Natural killer cell (primary cell): ENCODE measurements around the gene C5orf58. TPM values are rescaled to one million over a fixed set of nuclear protein-coding genes. Genes with fewer than 3 reads are reported as not detected.

ENCODE experiments used
- ATAC-seq, 3 donors: fragments of 150-1000 bp in 2 of 3; fragments of 200-7000 bp in 1 of 3; cut with Tn5 transposase; 1 replicate in 1 of 3; 2 replicates in 2 of 3; pipeline ENCODE4 v1.10.0; 2021; ENCODE audit warnings: mild to moderate bottlenecking in 2 of 3, moderate library complexity in 2 of 3
- DNase-seq, 2 donors: peaks; one replicate each; pipeline versions ENCODE4 v3.0.0 to v3.0.0-alpha.2; 2013 to 2021; ENCODE audit warnings: mixed read lengths in 1 of 2
- H3K27ac ChIP-seq: one replicate; pipeline ENCODE4 v1.5.1; 2013; ENCODE audit warnings: mild to moderate bottlenecking, low read length
- H3K27me3 ChIP-seq: one replicate; pipeline ENCODE4 v1.6.1; 2013; ENCODE audit warnings: low read length; ENCODE audit not compliant: control insufficient read depth, insufficient read depth
- H3K36me3 ChIP-seq: one replicate; pipeline ENCODE4 v1.6.1; 2013; ENCODE audit warnings: low read length; ENCODE audit not compliant: control insufficient read depth, insufficient read depth
- H3K4me1 ChIP-seq: one replicate; pipeline ENCODE4 v1.6.1; 2013; ENCODE audit warnings: low read length; ENCODE audit not compliant: control insufficient read depth, insufficient read depth
- H3K4me3 ChIP-seq: one replicate; pipeline ENCODE4 v1.5.1; 2013; ENCODE audit warnings: low read length
- H3K9me3 ChIP-seq: one replicate; pipeline ENCODE4 v1.6.1; 2013; ENCODE audit warnings: low read length; ENCODE audit not compliant: control insufficient read depth, insufficient read depth
- H3K27ac Mint-ChIP-seq, 2 donors: one replicate each; pipeline ENCODE4 v1.8.0; 2022; ENCODE audit warnings: mild to moderate bottlenecking in 2 of 2, mixed read lengths in 2 of 2, moderate library complexity in 1 of 2
- H3K27me3 Mint-ChIP-seq, 2 donors: one replicate each; pipeline ENCODE4 v1.8.0; 2022; ENCODE audit warnings: low read depth in 2 of 2, mixed read lengths in 2 of 2
- H3K36me3 Mint-ChIP-seq: one replicate; pipeline ENCODE4 v1.8.0; 2022; ENCODE audit warnings: mixed read lengths
- H3K4me1 Mint-ChIP-seq, 2 donors: one replicate each; pipeline ENCODE4 v1.8.0; 2022; ENCODE audit warnings: mixed read lengths in 2 of 2
- H3K4me3 Mint-ChIP-seq: one replicate; pipeline ENCODE4 v1.8.0; 2022; ENCODE audit warnings: mild to moderate bottlenecking, moderate library complexity, mixed read lengths
- H3K9me3 Mint-ChIP-seq, 2 donors: one replicate each; pipeline ENCODE4 v1.8.0; 2022; ENCODE audit warnings: mixed read lengths in 2 of 2
- CTCF ChIP-seq: fragments of 200-600 bp; IDR thresholded peaks from one replicate; pipeline ENCODE4 v1.8.0; 2022; ENCODE audit warnings: antibody characterized with exemption
- WGBS: methylation state at CpG from one replicate; pipeline ENCODE4 v1.1.7; 2013; ENCODE audit warnings: missing lambda C conversion rate; ENCODE audit not compliant: insufficient coverage; 5-methylcytosine and 5-hydroxymethylcytosine counted together
- intact Hi-C: fragments of 100-400 bp; cut with micrococcal nuclease; formaldehyde crosslinking; loops from one replicate; pipeline ENCODE4 v1.14.2; 2022
- total RNA-seq, 4 donors: library from RNA; stranded (reverse); fragments of 120-200 nt in 1 of 4; gene quantifications; one replicate each; pipeline versions ENCODE4 v1.2.3 to v1.2.4, GENCODE V29; 2013 to 2022

C5orf58 gene
- total RNA-seq, 3 donors from 2014 or later (not counting 1 experiment from before 2014, with no cell fraction given) = not detected

GRCh38 chr5:170289764-170290163 is 57.0 kb downstream of the C5orf58 start:
- peaks cover 100% of the 10 kb centered on the region in 2 donors for H3K4me1 Mint-ChIP-seq
- H3K36me3 ChIP-seq = peaks cover 89% of the 10 kb centered on the region
- peaks cover 78% of the 10 kb centered on the region for H3K4me1 ChIP-seq
- ATAC-seq = no peak
- no peaks in the 10 kb centered on the region for H3K9me3 ChIP-seq
- H3K36me3 Mint-ChIP-seq = peaks cover 88% of the 10 kb centered on the region
- no peaks in the 10 kb centered on the region for H3K9me3 Mint-ChIP-seq
- H3K27ac ChIP-seq = peak overlapping the region; percentile 45
- peak overlapping the region; percentile 100 for H3K4me3 Mint-ChIP-seq
- H3K4me3 ChIP-seq = no peak overlapping the region
- H3K27ac Mint-ChIP-seq = peak overlapping the region; percentile 94 to 99
- no peak for TF ChIP-seq CTCF
- intact Hi-C loops = loop anchor here (10.0 kb wide), 1 partner anchor 1825 kb away; no protein-coding TSS in a partner anchor
- no peak for DNase-seq
- H3K27me3 Mint-ChIP-seq = no peaks in the 10 kb centered on the region
- no peaks in the 10 kb centered on the region for H3K27me3 ChIP-seq
- WGBS = 73% methylated on average over 3 of the region's 4 CpGs

- H3K27me3 ChIP-seq = no peaks in the 10 kb centered on the region
- Mint-ChIP-seq H3K9me3 (no peaks in the 10 kb centered on the region), H3K36me3 (peaks cover 80% of the 10 kb centered on the region), H3K27ac (peak overlapping the region; percentile 94 to 99), H3K27me3 (no peaks in the 10 kb centered on the region), H3K4me3 (peak overlapping the region; percentile 100), H3K4me1 (peaks cover 100% of the 10 kb centered on the region in 2 donors)
- peaks cover 82% of the 10 kb centered on the region for H3K36me3 ChIP-seq
- no peak for ATAC-seq
- WGBS = 52% methylated on average over 3 of the region's 3 CpGs
- no peak for TF ChIP-seq CTCF
- no peaks in the 10 kb centered on the region for H3K9me3 ChIP-seq
- no peak overlapping the region for H3K4me3 ChIP-seq
- H3K4me1 ChIP-seq = peaks cover 80% of the 10 kb centered on the region
- intact Hi-C loops = loop anchor here (10.0 kb wide), 1 partner anchor 1824 kb away; no protein-coding TSS in a partner anchor
- no peak for DNase-seq
- peak overlapping the region; percentile 45 for H3K27ac ChIP-seq
Observed at GRCh38 chr5:170290498-170290897, 57.7 kb downstream of the C5orf58 start.

- peak overlapping the region; percentile 100 for H3K4me3 Mint-ChIP-seq
- H3K4me1 Mint-ChIP-seq = peaks cover 99 to 100% of the 10 kb centered on the region in 2 donors
- H3K36me3 ChIP-seq = peaks cover 63% of the 10 kb centered on the region
- ATAC-seq (no peak), DNase-seq (peak in 1 of 2 donors; percentile 47)
- peak overlapping the region; percentile 94 to 99 for H3K27ac Mint-ChIP-seq
- peak overlapping the region; percentile 90 for H3K4me3 ChIP-seq
- H3K9me3 Mint-ChIP-seq = no peaks in the 10 kb centered on the region
- no peaks in the 10 kb centered on the region for H3K27me3 Mint-ChIP-seq
- WGBS = 70% methylated on average over 4 of the region's 4 CpGs
- peaks cover 71% of the 10 kb centered on the region for H3K4me1 ChIP-seq
- H3K9me3 ChIP-seq = no peaks in the 10 kb centered on the region
- H3K36me3 Mint-ChIP-seq = peaks cover 66% of the 10 kb centered on the region
- intact Hi-C loops = loop anchor here (1.0 to 10.0 kb wide), 4 partner anchors 9 to 1822 kb away; no protein-coding TSS in a partner anchor
- TF ChIP-seq CTCF = no peak
- peak overlapping the region; percentile 32 for H3K27ac ChIP-seq
- H3K27me3 ChIP-seq = no peaks in the 10 kb centered on the region
Observed at GRCh38 chr5:170292179-170293104, 59.7 kb downstream of the C5orf58 start.
